Measurements from ENCODE around the gene CADPS.

- TF ChIP-seq POLR2A (IDR thresholded peaks at IDR 0.05; ENCODE audit: low read length) (no peak), GATA1 (IDR thresholded peaks at IDR 0.05; ENCODE audit: low read depth, low read length) (no peak)
These were observed 94.1 kb downstream of the CADPS start for GRCh38 chr3:62781121-62781520.
